ENCODE measurements around the gene KHK.

GRCh38 chr2:27054721-27055120 is 31.9 kb upstream of the KHK start:
- TF ChIP-seq ZNF197 (CRISPR knock-in tag; IDR thresholded peaks at IDR 0.05; ENCODE audit: low read depth) (no peak), CEBPB (tag; IDR thresholded peaks at IDR 0.05) (no peak), CEBPZ (IDR thresholded peaks at IDR 0.05; ENCODE audit: borderline replicate concordance, low read depth, low read length) (no peak), ZNF717 (CRISPR knock-in tag; IDR thresholded peaks at IDR 0.05) (no peak), PRPF4 (IDR thresholded peaks at IDR 0.05; ENCODE audit: insufficient read depth, low read depth, low read length, poor library complexity, severe bottlenecking) (no peak), GATAD2A (IDR thresholded peaks at IDR 0.05) (no peak), ZBTB34 (CRISPR knock-in tag; IDR thresholded peaks at IDR 0.05) (no peak), MXI1 (IDR thresholded peaks at IDR 0.05; ENCODE audit: low read depth, low read length) (no peak), ZNF263 (CRISPR knock-in tag; IDR thresholded peaks at IDR 0.05; ENCODE audit: borderline replicate concordance) (no peak), MED1 (CRISPR knock-in tag; IDR thresholded peaks at IDR 0.05; ENCODE audit: borderline replicate concordance) (no peak), ZSCAN29 (IDR thresholded peaks at IDR 0.05) (no peak), CTCF (IDR thresholded peaks at IDR 0.05 in 2 of 3, conservative IDR thresholded peaks at IDR 0.05 in 1 of 3; ENCODE audit: insufficient read depth in 2 of 3, low read depth in 1 of 3, low read length in 3 of 3) (no peak)
